ENCODE results near the gene SMCO3.

The SMCO3 gene

DNA sequence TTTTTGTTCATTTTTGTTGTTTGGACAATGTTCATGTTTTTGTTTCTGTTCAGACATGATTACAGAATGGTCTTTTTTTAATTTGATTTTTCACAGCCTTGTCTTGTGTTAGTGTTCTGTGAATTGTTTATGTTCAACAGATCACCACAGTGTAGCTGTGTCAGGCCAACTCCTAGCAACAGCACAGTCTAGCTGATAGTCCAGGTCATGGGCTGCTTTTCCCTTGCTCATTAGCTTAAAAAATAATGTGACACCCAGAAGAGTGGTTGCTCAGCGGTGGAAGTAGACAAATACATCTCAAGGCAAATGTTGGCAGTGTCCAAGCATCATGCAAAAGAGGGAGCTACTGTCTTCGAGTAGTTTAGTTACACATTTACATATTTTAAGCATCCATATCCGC is 33.1 kb downstream of the SMCO3 start:
- no peak for DNase-seq (ENCODE audit: low spot score)
- in situ Hi-C loops (cut with MboI; ENCODE audit: low sequenced_read_pairs, unreplicated experiment): no loop called here
- TF ChIP-seq, protein P1, sequence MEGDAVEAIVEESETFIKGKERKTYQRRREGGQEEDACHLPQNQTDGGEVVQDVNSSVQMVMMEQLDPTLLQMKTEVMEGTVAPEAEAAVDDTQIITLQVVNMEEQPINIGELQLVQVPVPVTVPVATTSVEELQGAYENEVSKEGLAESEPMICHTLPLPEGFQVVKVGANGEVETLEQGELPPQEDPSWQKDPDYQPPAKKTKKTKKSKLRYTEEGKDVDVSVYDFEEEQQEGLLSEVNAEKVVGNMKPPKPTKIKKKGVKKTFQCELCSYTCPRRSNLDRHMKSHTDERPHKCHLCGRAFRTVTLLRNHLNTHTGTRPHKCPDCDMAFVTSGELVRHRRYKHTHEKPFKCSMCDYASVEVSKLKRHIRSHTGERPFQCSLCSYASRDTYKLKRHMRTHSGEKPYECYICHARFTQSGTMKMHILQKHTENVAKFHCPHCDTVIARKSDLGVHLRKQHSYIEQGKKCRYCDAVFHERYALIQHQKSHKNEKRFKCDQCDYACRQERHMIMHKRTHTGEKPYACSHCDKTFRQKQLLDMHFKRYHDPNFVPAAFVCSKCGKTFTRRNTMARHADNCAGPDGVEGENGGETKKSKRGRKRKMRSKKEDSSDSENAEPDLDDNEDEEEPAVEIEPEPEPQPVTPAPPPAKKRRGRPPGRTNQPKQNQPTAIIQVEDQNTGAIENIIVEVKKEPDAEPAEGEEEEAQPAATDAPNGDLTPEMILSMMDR (IDR thresholded peaks at IDR 0.05; ENCODE audit: borderline replicate concordance, control extremely low read depth, extremely low read depth, insufficient read depth, missing control alignments): no peak

DNA sequence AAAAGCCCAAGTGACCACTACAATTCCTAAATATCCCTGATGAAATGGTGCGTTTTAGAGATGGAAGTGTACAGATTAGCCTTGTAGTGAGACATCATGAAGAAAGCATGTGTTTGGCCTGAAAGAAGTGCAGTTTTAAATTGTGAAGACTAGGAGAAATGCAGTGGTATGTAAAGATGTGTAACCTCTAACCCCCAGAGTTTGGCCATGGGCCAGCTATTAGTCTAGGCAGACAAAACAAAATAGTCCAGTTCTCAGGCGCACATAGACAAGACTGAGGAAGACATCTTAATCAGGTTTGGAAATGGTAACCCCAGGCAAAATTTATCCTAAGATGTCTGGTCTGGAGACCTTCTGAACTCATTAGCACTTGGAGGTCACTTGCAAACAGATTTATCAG is 34.1 kb downstream of the SMCO3 start:
- no peak for DNase-seq (ENCODE audit: low spot score)
- TF ChIP-seq, protein P1 (IDR thresholded peaks at IDR 0.05; ENCODE audit: borderline replicate concordance, control extremely low read depth, extremely low read depth, insufficient read depth, missing control alignments): no peak
- in situ Hi-C loops (cut with MboI; ENCODE audit: low sequenced_read_pairs, unreplicated experiment): no loop called here

DNA sequence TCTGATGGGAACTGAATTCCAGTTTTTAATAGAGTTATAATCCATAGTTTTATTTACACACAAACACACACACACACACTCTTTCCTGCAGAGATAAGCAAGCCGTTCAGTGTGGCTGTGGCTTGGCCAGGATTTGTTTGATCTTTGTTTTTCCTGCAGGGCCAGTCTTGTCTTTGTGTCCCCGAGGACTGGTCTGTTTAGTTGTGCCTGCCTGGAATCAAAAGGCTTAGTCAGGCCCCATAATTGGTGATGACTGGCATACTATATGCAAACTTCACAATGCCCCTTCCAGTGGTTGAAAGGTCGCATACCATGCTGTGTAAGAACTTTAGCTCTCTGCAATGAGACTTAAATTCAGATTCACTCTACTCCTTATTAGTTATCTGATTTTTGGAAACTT is 36.7 kb downstream of the SMCO3 start:
- TF ChIP-seq, protein P1 (IDR thresholded peaks at IDR 0.05; ENCODE audit: borderline replicate concordance, control extremely low read depth, extremely low read depth, insufficient read depth, missing control alignments): no peak
- DNase-seq (ENCODE audit: low spot score): no peak
- in situ Hi-C loops (cut with MboI; ENCODE audit: low sequenced_read_pairs, unreplicated experiment): no loop called here

DNA sequence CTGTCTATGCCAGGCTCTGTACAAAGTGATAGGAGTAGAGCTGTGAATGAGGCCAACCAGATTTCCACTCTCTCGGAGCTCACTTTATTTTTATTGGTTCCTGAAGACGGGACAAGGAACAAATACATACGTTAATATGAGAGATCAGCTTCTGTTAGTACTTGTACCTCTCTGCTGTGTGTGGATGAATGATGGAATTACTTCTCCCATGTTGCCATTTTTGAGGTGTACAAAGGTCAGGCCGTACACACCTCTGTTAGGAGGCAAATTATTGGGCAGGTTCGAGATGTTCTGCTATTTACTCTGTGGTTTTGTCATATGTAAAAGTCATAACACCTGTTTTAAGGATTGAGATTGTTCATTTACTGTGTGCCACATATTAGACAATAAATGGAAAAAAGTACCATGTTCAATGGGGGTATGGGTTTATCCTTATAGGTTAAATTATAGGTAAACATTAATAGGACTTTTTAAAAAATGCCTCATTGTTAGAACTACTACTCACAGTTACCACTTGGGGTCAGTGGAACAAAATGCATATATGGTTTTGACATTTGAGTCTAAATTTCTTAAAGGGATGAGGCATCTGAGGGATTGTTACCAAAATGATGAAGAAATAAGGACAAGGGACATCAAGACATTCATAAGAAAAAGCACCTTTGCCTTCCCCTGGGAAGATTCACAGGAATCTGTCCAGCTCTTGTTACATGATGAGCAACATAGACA is 37.6 kb downstream of the SMCO3 start:
- no peak for DNase-seq (ENCODE audit: low spot score)
- in situ Hi-C loops (cut with MboI; ENCODE audit: low sequenced_read_pairs, unreplicated experiment): no loop called here
- TF ChIP-seq, protein P1 (IDR thresholded peaks at IDR 0.05; ENCODE audit: borderline replicate concordance, control extremely low read depth, extremely low read depth, insufficient read depth, missing control alignments): peak; percentile 11

DNA sequence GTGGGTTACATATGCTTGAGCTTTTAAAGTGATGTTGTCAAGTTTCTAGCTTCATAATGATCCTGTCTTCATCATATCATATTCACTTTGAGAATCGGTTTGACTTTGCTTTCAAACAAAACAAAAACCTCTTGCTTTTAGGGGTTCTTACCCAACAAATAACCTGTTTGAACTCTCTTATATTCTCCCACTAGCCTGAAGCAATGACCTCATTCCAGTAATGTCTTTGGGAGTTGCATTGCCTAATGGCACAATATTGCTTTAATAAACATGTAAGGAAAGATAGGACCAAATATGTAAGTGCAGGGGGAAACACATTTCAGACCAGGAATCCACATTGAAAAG is 38.4 kb downstream of the SMCO3 start:
- DNase-seq (ENCODE audit: low spot score): no peak

DNA sequence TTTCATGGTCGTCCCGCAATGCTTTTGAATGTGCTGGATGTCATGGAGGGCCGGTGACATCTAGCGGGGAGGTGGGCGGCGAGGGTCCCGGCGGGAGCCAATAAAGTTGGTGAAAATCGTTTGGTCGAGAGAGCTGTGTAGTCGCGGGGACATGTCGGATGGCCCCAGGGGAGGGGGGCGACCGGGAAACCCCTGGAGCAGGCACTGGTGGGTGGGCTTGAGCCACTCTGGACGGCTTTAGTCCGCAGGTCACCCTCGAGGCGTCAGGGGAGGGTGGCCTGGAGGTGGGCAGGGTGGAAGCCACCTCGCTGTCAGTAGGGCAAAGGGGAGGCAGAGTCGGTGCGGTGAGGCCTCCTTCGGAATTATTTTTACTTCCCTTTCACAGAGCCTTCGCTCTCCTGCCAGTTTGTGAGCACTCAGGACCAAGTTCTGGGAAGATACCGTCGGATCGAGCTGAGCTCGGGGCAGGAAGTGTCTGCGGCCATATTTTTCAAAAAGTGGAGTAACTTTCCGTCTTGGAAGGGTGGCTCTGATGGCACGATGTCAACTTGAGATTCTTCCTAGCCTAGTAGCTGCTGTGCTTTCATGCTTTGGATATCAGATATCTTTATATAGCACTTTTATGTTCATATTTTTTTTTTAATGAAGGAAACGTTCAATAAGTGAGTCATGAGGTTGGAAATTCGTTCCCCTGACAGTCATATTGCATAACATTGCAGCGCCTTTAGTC is 38.9 kb downstream of the SMCO3 start:
- in situ Hi-C loops (cut with MboI; ENCODE audit: low sequenced_read_pairs, unreplicated experiment): no loop called here
- TF ChIP-seq, protein P1 (IDR thresholded peaks at IDR 0.05; ENCODE audit: borderline replicate concordance, control extremely low read depth, extremely low read depth, insufficient read depth, missing control alignments): no peak
- DNase-seq (ENCODE audit: low spot score): peak; percentile 54

More for the DNA sequence above, 38.4 kb downstream of the SMCO3 start:
- TF ChIP-seq, protein P1 (IDR thresholded peaks at IDR 0.05; ENCODE audit: borderline replicate concordance, control extremely low read depth, extremely low read depth, insufficient read depth, missing control alignments): no peak
- in situ Hi-C loops (cut with MboI; ENCODE audit: low sequenced_read_pairs, unreplicated experiment): no loop called here
